NOMO-1 (cell line): Measurements from ENCODE around the gene STARD4.
A peak's percentile ranks its signal among the peaks of the same experiment; 100 is the strongest.

ENCODE experiments used
- DNase-seq, 2 experiments: peaks; one replicate each; lab custom pipeline; 2025; ENCODE audit not compliant: unreplicated experiment in 2 of 2; lab: John Stamatoyannopoulos, UW

STARD4 gene

DNA sequence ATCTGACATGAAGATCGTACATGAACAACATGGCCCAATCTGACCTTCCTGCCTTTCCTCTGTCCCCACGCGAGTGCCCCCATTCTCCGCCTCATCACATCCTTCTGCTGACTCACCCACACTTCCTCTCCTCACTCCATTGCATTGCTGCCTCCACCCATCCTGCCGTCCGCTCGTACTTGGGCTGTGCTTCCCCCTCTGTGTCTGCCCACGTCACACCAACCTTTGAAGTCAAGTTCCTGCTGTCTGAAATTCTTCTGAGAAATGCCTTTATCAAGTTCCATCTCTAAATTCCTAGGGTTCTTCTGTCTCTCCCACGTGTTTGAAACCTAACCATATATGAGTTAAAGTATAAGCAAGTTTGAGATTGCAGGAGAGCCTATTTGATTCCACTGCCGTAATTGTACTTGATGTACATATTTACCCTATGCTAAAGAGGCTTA lies 18.0 kb upstream of the STARD4 start:
- peak; percentile 93 to 94 for DNase-seq

- DNase-seq, result peak in 1 of 2 experiments; percentile 48
These were observed 15.7 kb upstream of the STARD4 start for GRCh38 chr5:111528056-111528455.

DNA sequence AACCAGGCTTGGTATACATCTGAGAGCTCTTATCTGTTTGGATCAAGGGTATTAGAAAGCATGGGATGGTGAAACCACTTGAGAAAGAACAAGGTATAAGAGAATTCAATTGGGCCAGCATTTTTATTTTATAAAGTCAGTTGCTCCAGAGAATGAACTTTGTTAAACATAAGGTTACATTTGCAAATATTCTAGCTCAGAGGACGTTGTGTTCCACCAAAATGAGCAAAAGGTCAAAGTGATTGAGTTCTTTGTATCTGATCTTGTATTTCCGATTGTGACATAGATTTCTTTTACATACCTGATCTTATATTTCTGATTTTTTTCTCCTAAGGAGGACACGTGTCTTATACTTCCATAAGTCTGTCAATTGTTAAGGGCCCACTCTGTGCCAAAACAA lies 8.6 kb upstream of the STARD4 start:
- DNase-seq, result no peak

DNA sequence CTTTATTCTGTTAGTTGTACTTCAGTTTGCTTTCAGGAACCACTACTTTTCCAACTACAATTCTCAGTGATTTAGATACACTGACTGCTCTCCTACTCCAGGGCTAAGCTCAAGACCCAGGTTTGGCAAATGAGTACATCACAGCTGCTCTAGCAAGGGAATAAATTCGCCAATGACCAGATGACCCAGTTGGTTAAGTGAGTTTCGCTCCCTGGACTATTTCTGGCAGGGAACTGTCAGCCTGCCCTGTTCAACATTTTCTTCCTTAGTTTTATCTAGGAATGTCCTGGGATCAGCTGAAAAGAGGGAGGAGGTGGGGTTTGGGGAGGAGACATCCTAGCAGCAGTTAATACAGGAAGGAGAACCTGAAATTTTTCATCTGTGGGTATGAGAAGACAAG lies 6.4 kb upstream of the STARD4 start:
- no peak for DNase-seq

DNA sequence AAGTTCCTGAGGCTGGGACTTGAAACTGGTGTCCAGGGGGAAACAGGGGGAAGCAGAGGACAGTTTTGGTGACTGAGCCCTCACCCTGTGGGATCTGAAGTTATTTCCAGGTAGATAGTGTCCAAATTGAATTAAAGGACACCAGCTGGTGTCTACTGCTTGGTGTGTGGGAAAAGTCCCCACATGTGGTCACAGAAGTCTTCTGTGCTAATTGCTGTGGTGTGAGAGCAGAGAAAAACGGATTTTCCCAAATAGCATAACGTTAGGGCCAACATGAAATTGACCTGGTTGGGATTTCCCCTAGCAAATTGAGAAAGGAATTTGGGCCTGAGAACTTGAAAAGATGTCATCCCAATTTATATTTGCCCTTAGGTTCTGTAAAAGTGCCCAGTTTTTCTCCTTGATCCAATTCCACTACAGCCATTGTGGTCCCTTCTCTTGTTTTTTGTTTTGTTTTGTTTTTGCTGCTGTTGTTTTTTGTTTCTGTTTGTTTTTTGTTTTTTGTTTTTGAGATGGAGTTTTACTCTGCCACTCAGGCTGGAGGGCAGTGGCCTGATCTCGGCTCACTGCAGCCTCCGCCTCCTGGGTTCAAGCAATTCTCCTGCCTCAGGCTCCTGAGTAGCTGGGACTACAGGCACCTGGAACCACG lies 5.6 kb upstream of the STARD4 start:
- DNase-seq, result no peak

GRCh38 chr5:111514087-111514486 lies 1.8 kb upstream of the STARD4 start:
- DNase-seq, result no peak

- peak in 1 of 2 experiments; percentile 58 for DNase-seq
These were observed 791 bp upstream of the STARD4 start for GRCh38 chr5:111513131-111513520.

DNA sequence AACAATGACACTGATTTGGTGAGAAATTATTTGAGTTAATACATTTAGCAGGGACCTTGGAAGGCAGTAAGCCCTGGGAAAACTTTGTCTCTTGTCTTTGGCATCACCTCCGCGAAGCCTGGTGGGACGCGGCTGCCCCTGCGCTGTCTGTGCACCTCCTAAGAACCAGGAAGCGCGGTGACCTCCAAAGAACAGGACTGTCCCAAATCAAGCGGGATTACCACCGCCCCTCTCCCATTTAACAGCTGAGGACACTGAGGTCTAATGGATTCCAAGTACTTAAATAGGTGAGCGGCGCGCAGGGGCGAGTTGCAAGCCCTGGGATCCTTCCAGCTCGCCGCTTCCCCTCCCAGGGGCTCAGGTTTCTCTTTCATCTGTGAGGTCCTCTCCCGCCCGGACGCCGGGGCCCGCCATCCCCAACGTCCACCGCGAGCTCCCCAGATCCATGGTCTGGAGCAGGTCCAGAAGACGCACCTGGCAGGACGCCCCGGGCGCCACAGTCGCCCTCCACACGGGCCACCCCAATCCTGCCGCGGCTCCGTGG lies 432 bp downstream of the STARD4 start:
- peak in 1 of 2 experiments; percentile 30 for DNase-seq

GRCh38 chr5:111511174-111511830 lies 1.0 kb downstream of the STARD4 start:
- DNase-seq, result no peak

DNA sequence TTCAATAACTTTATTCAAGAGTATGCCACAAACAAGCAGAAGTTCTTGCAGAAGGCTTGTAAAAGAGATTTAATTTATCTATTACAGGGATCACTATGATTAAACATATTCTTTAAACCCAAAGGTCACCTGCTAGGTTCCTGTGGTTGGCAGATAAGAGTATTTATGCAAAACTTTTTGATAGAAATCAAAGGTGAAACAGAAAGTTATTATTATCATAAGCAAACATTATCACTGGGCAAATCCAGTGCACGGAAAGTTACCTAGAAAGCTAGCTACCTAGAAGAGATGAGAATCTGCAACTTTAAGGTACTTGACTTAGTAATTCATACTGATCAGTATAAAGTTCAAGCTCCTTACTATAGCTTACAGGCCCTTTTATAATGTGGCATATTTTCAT lies 3.2 kb downstream of the STARD4 start:
- no peak for DNase-seq

DNA sequence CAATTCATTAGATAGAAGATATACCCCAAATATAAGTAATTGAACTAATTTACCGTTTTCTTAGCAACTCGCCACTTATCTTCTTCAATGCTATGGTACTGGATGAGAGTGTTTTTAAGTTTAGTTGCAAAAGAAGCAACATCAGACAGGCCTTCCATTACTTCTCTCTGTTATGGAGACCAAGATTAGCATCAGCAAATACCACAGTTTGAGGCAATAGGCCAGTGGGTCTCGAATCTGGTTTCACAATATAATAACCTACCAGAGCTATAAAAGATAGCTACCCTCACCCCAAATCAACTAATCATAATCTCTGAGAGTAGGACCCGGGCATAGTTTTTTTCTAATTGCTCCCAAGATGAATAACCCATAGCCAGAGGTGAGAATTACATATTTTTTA lies 5.1 kb downstream of the STARD4 start:
- DNase-seq, result peak in 1 of 2 experiments; percentile 20

DNA sequence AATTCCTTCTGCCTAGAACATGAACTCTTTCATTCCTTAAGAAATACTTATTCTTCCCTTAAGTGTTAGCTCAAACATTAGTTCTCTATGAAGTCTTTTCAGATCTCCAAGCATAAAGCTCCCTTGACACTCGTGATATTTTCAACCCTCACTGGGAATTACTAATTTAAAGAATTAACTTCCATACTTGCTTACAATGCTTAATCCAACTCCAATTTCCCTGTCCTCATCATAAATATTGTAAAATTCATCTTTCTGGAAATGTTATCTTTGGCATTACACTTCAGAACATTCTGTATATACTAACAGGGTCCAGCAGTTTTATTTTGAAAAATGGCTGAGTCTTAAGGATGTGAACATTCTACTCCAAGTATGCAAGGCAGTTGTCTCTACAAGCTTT lies 7.2 kb downstream of the STARD4 start:
- DNase-seq, result no peak

DNA sequence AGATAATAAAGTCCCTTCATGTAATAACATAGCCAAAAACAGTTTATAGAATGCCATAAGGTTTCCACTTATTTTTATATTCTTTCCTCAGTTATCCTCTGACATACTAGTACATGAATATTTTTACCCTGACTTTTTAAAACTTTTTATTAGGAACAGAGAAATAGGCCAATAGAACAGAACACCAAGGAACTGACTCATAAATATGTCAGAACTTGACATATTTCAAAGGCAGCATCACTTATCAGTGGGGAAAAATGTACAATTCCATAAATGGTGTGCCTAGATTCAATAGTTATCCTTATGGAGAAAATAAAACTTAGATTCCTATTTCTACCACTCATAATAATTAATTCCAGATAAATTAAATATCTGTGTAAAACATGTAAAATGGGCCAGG lies 9.4 kb downstream of the STARD4 start:
- no peak for DNase-seq

DNA sequence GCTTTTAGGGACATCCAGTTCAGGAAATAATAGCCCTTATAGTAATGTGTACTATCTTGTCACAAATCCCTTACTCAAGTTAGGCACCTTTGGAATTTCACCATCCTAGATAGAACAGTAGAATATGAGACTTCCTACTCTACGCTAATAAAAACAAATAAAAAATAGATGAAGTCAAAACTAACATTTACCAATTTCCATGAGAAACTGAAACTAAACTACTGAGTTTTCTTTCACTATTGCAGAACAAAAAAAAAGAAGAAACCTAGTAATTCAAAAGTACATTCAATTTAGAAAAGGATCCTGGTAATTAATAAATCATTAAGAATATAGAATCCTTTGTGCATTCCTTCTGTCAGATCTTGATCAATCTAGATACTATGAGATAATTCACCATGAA lies 14.0 kb downstream of the STARD4 start:
- DNase-seq, result no peak

- no peak for DNase-seq
These were observed 17.2 kb downstream of the STARD4 start for GRCh38 chr5:111495159-111495558.

- DNase-seq, result no peak
These were observed 17.9 kb downstream of the STARD4 start for GRCh38 chr5:111494355-111494999.

- DNase-seq, result no peak
These were observed 19.3 kb downstream of the STARD4 start for GRCh38 chr5:111493031-111493430.

DNA sequence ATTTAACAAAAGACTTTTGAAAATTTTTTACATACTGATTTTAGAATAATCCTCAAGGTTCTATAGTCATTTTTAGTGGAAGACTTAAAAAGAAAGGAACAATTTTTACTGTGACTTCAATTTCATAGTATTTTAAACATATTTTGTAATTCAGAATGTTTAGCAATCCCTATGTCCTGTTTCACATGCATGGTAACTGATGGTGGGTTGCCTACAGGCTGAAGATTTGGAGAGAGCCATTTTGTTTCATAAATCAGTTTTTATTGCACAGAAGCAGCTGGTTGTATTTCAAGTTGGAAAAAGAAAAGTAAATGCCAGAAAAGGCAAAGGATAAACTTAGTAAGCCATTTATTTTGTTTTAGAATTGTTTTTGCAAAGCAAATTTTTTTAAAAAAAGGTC lies 24.0 kb downstream of the STARD4 start:
- DNase-seq, result no peak

DNA sequence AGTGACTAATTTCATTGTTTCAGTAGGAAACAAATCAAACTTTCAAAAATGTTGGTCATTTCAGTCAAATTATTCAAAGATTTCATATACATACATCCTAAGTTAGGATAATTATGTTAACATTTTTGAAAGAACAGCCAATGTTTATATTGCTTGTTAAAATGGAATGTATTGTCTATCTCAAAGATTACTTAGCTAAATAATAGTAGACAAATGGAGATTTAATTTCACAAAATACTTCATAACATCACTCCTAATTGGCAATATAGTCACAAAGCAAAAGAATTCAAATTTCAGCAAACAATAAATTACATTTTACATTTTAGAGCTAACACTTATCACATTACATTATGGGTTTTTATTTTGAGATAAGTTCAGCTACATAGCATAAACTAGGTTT lies 25.4 kb downstream of the STARD4 start:
- DNase-seq, result no peak

DNA sequence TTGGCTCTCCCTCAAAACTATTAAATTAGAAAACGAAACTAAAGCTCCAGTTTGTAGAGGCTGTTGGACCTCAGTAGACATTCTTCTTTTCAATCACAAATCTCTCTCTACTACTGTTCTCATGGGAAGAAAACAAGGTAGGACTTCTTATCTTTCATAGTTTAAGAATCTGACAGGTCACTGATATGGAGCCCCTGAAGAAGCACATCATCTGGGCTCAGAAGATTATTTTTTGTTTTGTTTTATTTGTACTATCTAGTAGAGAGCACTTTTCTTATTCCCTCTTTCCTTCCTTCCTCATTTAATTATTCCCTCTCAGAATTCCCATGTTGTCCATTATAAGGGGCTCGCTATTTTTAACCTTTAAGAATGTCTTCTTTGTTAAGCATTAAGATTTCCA lies 26.3 kb downstream of the STARD4 start:
- no peak for DNase-seq

- no peak for DNase-seq
These were observed 32.0 kb downstream of the STARD4 start for GRCh38 chr5:111480346-111480745.

GRCh38 chr5:111478898-111479297 lies 33.4 kb downstream of the STARD4 start:
- no peak for DNase-seq
